Muscle of leg (tissue), 16 donors: Measurements from ENCODE around the gene REX1BD. TPM values are rescaled to one million over a fixed set of nuclear protein-coding genes. Genes with fewer than 3 reads are reported as not detected.
"Not testable (repeated sequence)": the region's sequence is repeated elsewhere in the genome, so short reads cannot be mapped to it uniquely, and the experiment has no call there.

ENCODE experiments used
- DNase-seq: peaks from one replicate; pipeline ENCODE4 v3.0.0; 2013
- H3K27ac ChIP-seq: one replicate; pipeline ENCODE4 v1.5.1; 2013; ENCODE audit warnings: mild to moderate bottlenecking, low read length, control low read depth
- H3K27me3 ChIP-seq: one replicate; pipeline ENCODE4 v1.6.1; 2013; ENCODE audit warnings: low read length; ENCODE audit not compliant: control insufficient read depth, insufficient read depth
- H3K36me3 ChIP-seq: one replicate; pipeline ENCODE4 v1.6.1; 2013; ENCODE audit warnings: low read length; ENCODE audit not compliant: control insufficient read depth, insufficient read depth
- H3K4me1 ChIP-seq: one replicate; pipeline ENCODE4 v1.6.1; 2013; ENCODE audit warnings: low read length; ENCODE audit not compliant: control insufficient read depth, insufficient read depth
- H3K4me3 ChIP-seq: one replicate; pipeline ENCODE4 v1.5.1; 2013; ENCODE audit warnings: low read length, control low read depth
- H3K9me3 ChIP-seq: replicated peaks from 2 replicates; pipeline ENCODE4 v1.6.1; 2013; ENCODE audit warnings: low read depth, low read length; ENCODE audit not compliant: control insufficient read depth
- WGBS: methylation state at CpG from one replicate; pipeline ENCODE4 v1.1.5; 2013; ENCODE audit warnings: missing lambda C conversion rate; ENCODE audit not compliant: insufficient coverage; 5-methylcytosine and 5-hydroxymethylcytosine counted together
- long read RNA-seq, 11 donors: transcript quantifications; one replicate each; lab custom pipeline, GENCODE V29; 2026
- polyA plus RNA-seq, 8 donors: library from polyadenylated mRNA; unstranded; fragments of 120-200 nt; gene quantifications; one replicate each; pipeline versions ENCODE4 v1.2.1 to v1.2.3, GENCODE V29; 2013; ENCODE audit warnings: inconsistent platforms in 1 of 8, low replicate concordance in 1 of 8; ENCODE audit not compliant: insufficient read length in 8 of 8, insufficient read depth in 1 of 8
- total RNA-seq: library from RNA; stranded (reverse); fragments of 120-200 nt; gene quantifications from one replicate; pipeline ENCODE4 v1.2.4, GENCODE V29; 2013

REX1BD gene
- total RNA-seq (61.5 TPM), polyA plus RNA-seq (10 to 100 TPM; 27.4 to 45.1 (median 36.1) TPM)
- long read RNA-seq, donor 1, transcript REX1BD-202 (5 exons, 702 nt): major isoform, 6 of 26 reads
- long read RNA-seq, donor 1, partial matches to known transcripts: 9 of 26 reads
- long read RNA-seq, donor 1, other reads (novel, unspliced or antisense): 0 of 26 reads
- long read RNA-seq, donor 2, partial matches to known transcripts: 0 of 5 reads
- long read RNA-seq, donor 2, other reads (novel, unspliced or antisense): 0 of 5 reads
- long read RNA-seq, donor 3, transcript REX1BD-205 (4 exons, 1,081 nt): minor isoform, 6 of 46 reads
- long read RNA-seq, donor 3, transcript REX1BD-202 (5 exons, 702 nt): major isoform, 9 of 46 reads
- long read RNA-seq, donor 3, transcript REX1BD-201 (5 exons, 839 nt): minor isoform, 7 of 46 reads
- long read RNA-seq, donor 3, partial matches to known transcripts: 18 of 46 reads
- long read RNA-seq, donor 3, other reads (novel, unspliced or antisense): 0 of 46 reads
- long read RNA-seq, donor 4, transcript REX1BD-203 (1 exons, 2,465 nt): minor isoform, 5 of 25 reads
- long read RNA-seq, donor 4, transcript REX1BD-201 (5 exons, 839 nt): major isoform, 14 of 25 reads
- long read RNA-seq, donor 4, partial matches to known transcripts: 0 of 25 reads
- long read RNA-seq, donor 4, other reads (novel, unspliced or antisense): 0 of 25 reads
- long read RNA-seq, donor 5, transcript REX1BD-203 (1 exons, 2,465 nt): minor isoform, 9 of 169 reads
- long read RNA-seq, donor 5, transcript REX1BD-205 (4 exons, 1,081 nt): minor isoform, 7 of 169 reads
- long read RNA-seq, donor 5, transcript REX1BD-201 (5 exons, 839 nt): major isoform, 41 of 169 reads
- long read RNA-seq, donor 5, transcript REX1BD-202 (5 exons, 702 nt): minor isoform, 22 of 169 reads
- long read RNA-seq, donor 5, partial matches to known transcripts: 52 of 169 reads
- long read RNA-seq, donor 5, other reads (novel, unspliced or antisense): 33 of 169 reads
- long read RNA-seq, donor 6, transcript REX1BD-201 (5 exons, 839 nt): major isoform, 36 of 104 reads
- long read RNA-seq, donor 6, transcript REX1BD-202 (5 exons, 702 nt): minor isoform, 11 of 104 reads
- long read RNA-seq, donor 6, transcript REX1BD-203 (1 exons, 2,465 nt): minor isoform, 11 of 104 reads
- long read RNA-seq, donor 6, transcript REX1BD-205 (4 exons, 1,081 nt): minor isoform, 14 of 104 reads
- long read RNA-seq, donor 6, partial matches to known transcripts: 28 of 104 reads
- long read RNA-seq, donor 6, other reads (novel, unspliced or antisense): 0 of 104 reads
- long read RNA-seq, donor 7, transcript REX1BD-201 (5 exons, 839 nt): major isoform, 16 of 48 reads
- long read RNA-seq, donor 7, transcript REX1BD-205 (4 exons, 1,081 nt): minor isoform, 7 of 48 reads
- long read RNA-seq, donor 7, transcript REX1BD-202 (5 exons, 702 nt): minor isoform, 12 of 48 reads
- long read RNA-seq, donor 7, partial matches to known transcripts: 8 of 48 reads
- long read RNA-seq, donor 7, other reads (novel, unspliced or antisense): 0 of 48 reads
- long read RNA-seq, donor 8, transcript REX1BD-205 (4 exons, 1,081 nt): minor isoform, 5 of 26 reads
- long read RNA-seq, donor 8, transcript REX1BD-203 (1 exons, 2,465 nt): minor isoform, 7 of 26 reads
- long read RNA-seq, donor 8, transcript REX1BD-202 (5 exons, 702 nt): minor isoform, 5 of 26 reads
- long read RNA-seq, donor 8, transcript REX1BD-201 (5 exons, 839 nt): major isoform, 8 of 26 reads
- long read RNA-seq, donor 8, partial matches to known transcripts: 0 of 26 reads
- long read RNA-seq, donor 8, other reads (novel, unspliced or antisense): 0 of 26 reads
- long read RNA-seq, donor 9, transcript REX1BD-201 (5 exons, 839 nt): major isoform, 11 of 60 reads
- long read RNA-seq, donor 9, transcript REX1BD-203 (1 exons, 2,465 nt): major isoform, 11 of 60 reads
- long read RNA-seq, donor 9, transcript REX1BD-205 (4 exons, 1,081 nt): minor isoform, 5 of 60 reads
- long read RNA-seq, donor 9, transcript REX1BD-202 (5 exons, 702 nt): minor isoform, 5 of 60 reads
- long read RNA-seq, donor 9, partial matches to known transcripts: 26 of 60 reads
- long read RNA-seq, donor 9, other reads (novel, unspliced or antisense): 0 of 60 reads
- long read RNA-seq, donor 10, transcript REX1BD-203 (1 exons, 2,465 nt): minor isoform, 6 of 37 reads
- long read RNA-seq, donor 10, transcript REX1BD-202 (5 exons, 702 nt): minor isoform, 6 of 37 reads
- long read RNA-seq, donor 10, transcript REX1BD-201 (5 exons, 839 nt): major isoform, 13 of 37 reads
- long read RNA-seq, donor 10, partial matches to known transcripts: 9 of 37 reads
- long read RNA-seq, donor 10, other reads (novel, unspliced or antisense): 0 of 37 reads
- long read RNA-seq, donor 11, transcript REX1BD-201 (5 exons, 839 nt): minor isoform, 6 of 43 reads
- long read RNA-seq, donor 11, transcript REX1BD-205 (4 exons, 1,081 nt): minor isoform, 7 of 43 reads
- long read RNA-seq, donor 11, transcript REX1BD-203 (1 exons, 2,465 nt): minor isoform, 5 of 43 reads
- long read RNA-seq, donor 11, transcript REX1BD-202 (5 exons, 702 nt): major isoform, 10 of 43 reads
- long read RNA-seq, donor 11, partial matches to known transcripts: 11 of 43 reads
- long read RNA-seq, donor 11, other reads (novel, unspliced or antisense): 0 of 43 reads

- Histone ChIP-seq H3K9me3 (no peaks in the 10 kb centered on the region), H3K27me3 (peaks cover 2% of the 10 kb centered on the region), H3K27ac (peak within 1 kb of the TSS; percentile 94), H3K4me3 (peak within 1 kb of the TSS; percentile 75), H3K36me3 (peaks cover 13% of the 10 kb centered on the region), H3K4me1 (peaks cover 34% of the 10 kb centered on the region)
- DNase-seq: peak; percentile 94
- whole genome bisulfite sequencing: under 1% methylated on average over 69 of the region's 72 CpGs
Measured at GRCh38 chr19:18588611-18589379, at the start of gene REX1BD. Gene REX1BD (plus strand): TSS chr19:18588798. CDS start chr19:18588802, 4 bp downstream.

DNA sequence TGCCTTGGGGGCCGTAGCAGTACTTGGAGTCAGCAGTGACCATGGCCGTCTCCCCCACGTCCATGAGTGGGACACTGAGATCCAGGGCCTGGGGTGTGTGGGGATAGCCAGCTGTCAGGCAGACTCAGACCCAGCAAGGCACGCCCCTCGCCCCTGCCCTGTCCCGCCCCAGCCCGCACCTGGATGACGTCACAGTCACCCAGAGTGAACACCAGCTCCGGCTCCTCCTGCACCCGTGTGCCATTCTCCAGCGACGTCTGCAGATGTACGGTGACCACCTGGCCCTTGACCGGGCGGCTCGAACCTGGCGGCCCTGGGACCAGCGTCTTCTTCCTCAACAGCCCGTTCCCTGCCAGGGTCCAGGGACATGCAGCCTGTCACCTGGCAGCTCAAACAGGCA, 49.2 kb upstream of the REX1BD start:
- no peak overlapping the region for H3K4me3 ChIP-seq
- WGBS: 97% methylated on average over 19 of the region's 19 CpGs
- H3K36me3 ChIP-seq: peaks cover 56% of the 10 kb centered on the region
- H3K27me3 ChIP-seq: no peaks in the 10 kb centered on the region
- H3K4me1 ChIP-seq: peaks cover 13% of the 10 kb centered on the region
- no peaks in the 10 kb centered on the region for H3K9me3 ChIP-seq
- no peak for DNase-seq
- no peak overlapping the region for H3K27ac ChIP-seq

DNA sequence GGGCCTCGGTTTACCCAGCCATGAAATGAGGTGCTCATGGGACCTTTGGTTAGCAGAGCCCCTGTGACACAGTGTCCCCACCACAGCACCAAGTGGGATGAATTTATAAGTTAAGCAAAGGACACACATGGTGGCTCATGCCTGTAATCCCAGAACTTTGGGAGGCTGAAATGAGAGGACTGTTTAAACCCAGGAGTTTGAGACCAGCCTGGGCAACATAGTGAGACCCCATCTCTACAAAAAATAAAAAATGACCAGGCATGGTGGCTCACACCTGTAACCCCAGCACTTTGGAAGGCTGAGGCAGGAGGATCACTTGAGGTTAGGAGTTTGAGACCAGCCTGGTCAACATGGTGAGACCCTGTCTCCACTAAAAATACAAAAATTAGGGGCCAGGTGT, 48.4 kb upstream of the REX1BD start:
- Histone ChIP-seq H3K36me3 (peaks cover 51% of the 10 kb centered on the region), H3K4me1 (peaks cover 13% of the 10 kb centered on the region)
- no CpG with 5 or more reads among the region's 1 CpG for WGBS

DNA sequence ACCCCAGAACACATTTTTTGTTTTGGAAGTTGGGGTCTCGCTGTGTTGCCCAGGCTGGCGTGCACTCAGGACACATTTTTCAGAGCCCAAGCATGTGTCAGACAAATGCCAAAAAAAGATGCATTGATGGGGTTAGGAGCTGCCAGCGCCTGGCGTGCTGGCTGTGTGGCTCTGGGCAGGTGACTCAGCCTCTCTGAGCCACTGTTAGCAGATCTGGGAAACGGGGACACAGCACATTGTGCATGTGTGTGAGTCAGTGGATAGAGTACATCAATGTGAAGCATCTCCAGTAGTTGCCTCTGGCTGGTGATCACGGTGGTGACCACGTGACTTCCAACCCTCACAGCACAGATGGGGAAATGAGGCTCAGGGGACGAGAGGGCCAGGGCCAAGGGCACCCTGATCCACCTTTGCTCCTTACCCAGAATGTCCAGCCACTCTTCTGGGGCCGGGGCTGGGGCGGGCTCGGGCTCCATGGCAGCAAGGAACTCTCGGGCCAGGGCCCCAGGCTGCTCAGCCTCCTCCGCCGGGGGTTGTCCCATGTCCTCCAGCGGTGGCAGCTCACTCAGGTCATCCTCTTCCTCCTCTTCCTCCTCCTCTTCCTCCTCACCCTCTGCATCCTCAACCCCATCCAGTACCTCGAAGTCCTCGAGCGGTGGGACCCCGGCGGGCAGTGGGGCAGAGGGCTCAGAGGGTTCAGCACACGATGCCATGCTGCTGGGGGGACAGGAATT, 47.2 kb upstream of the REX1BD start:
- Histone ChIP-seq H3K4me1 (peaks cover 13% of the 10 kb centered on the region), H3K9me3 (no peaks in the 10 kb centered on the region), H3K4me3 (no peak overlapping the region), H3K27me3 (no peaks in the 10 kb centered on the region), H3K36me3 (peaks cover 40% of the 10 kb centered on the region), H3K27ac (no peak overlapping the region)
- no peak for DNase-seq
- 80% methylated on average over 7 of the region's 21 CpGs for WGBS

More for the DNA sequence above, 48.4 kb upstream of the REX1BD start:
- not testable (repeated sequence) for H3K4me3 ChIP-seq, H3K27me3 ChIP-seq, DNase-seq, H3K27ac ChIP-seq, H3K9me3 ChIP-seq

DNA sequence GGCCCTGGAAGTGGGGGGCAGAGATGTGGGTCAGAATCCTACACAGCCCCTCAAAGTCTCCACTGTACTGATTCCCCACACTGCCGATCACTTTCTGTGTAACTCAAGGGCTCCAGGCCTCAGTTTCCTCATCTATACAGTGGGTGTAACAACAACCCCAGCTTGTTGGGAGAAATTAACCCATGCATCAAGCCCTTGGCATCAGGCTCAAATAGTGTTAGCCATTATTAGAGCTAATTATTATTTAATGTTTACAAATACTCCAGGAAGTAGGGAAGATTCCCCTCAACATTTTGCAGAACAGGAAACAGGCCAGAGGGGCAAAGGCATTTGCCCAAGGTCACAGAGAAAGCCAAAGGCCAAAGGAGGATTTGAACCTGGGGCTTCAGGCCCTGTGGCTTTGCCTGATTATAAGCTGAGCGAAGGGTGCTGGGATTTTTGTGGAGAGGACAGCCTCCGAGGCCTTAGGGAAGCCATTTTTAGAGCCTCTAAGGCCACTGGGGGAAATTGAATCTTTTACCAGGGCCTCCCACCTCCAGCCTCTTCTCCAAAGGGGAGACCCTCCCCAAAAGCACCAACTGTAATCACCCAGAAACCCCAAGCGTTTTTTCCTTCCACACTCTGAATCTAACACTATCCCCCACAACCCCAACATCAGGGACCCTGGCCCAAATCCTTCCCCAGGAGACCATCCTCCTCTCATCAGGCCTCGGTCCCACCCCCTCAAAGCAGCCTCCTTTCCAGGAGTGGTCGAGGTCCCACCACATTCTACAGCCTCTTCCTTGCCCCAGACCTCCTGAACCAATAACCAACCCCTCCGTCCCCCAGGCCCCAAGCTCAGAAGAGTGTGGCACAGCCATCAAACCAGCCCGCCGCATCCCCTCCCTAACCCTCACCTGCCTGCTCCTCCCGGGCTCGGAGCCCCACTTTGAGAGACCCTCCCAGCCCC, 46.3 kb upstream of the REX1BD start:
- DNase-seq: no peak
- Histone ChIP-seq H3K9me3 (no peaks in the 10 kb centered on the region), H3K27ac (peak overlapping the region; percentile 77), H3K4me3 (peak overlapping the region; percentile 68), H3K4me1 (peaks cover 13% of the 10 kb centered on the region), H3K36me3 (peaks cover 31% of the 10 kb centered on the region), H3K27me3 (no peaks in the 10 kb centered on the region)
- WGBS: 1% methylated on average over 5 of the region's 11 CpGs

DNA sequence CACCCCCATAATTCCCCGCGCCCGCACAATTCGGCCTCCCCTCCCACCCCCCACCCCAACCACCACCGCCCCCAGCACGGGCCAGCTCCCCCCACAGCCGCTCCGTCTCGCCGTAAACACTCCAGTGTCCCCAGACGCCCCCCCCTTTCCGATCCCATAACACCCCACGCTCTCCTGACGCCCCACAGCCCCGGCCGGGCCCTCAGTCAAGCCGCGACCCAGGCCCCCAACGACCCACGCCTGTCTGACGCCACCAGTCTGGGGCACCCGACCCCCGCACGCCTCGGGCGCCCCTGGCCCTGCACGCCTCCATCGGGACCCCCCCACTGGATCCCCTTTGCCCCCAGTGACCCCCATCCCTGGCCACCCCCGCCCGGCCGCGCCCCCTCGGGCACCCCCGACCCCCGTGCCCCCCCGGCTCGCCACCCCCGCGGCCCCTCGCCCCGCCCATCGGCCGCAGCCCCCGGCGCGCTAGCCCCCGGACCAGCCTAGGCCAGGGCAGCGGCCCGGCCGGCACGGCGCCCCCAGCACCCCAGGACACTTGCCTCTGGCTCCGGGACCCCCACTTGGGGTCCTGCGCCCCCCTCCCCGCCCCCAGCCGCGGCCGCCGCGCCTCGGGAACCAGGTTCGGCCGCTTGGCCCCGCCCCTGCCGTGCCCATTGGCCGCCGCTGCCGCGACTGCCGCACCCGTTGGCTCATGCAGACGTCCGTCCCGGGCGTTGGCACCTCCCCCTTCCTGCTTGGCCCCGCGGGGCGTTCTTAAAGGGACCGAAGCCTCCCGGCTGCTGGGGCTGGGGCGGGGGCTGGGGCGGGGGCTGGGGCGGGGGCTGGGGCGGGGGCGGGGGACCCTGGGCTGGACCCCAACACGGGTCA, 45.4 kb upstream of the REX1BD start, which contains the start of gene FKBP8:
TSS of gene FKBP8 (minus strand) at position 633 of the 873 bp plus-strand sequence. CDS start 1,603 bp downstream, outside the sequence.
- peak within 1 kb of the TSS; percentile 68 for H3K4me3 ChIP-seq
- no peaks in the 10 kb centered on the region for H3K9me3 ChIP-seq
- WGBS: under 1% methylated on average over 40 of the region's 86 CpGs
- H3K27ac ChIP-seq: peak within 1 kb of the TSS; percentile 77
- peak; percentile 96 for DNase-seq
- peaks cover 13% of the 10 kb centered on the region for H3K4me1 ChIP-seq
- no peaks in the 10 kb centered on the region for H3K27me3 ChIP-seq
- peaks cover 23% of the 10 kb centered on the region for H3K36me3 ChIP-seq
